Left ventricle myocardium superior (tissue), 1 donor: ENCODE data around the gene MAN1C1. TPM values are rescaled to one million over a fixed set of nuclear protein-coding genes. Genes with fewer than 3 reads are reported as not detected.

Experiments
- ATAC-seq: fragments of 200-7000 bp; cut with Tn5 transposase; one replicate; pipeline ENCODE4 v1.9.1; 2020; ENCODE audit warnings: mild to moderate bottlenecking, moderate library complexity
- DNase-seq: peaks from one replicate; pipeline ENCODE4 v3.0.0-alpha.2; 2020
- intact Hi-C: fragments of 100-400 bp; cut with micrococcal nuclease; formaldehyde crosslinking; loops from one replicate; pipeline ENCODE4 v1.11.0; 2022
- total RNA-seq: library from RNA; stranded (reverse); fragmentation: NEBNext Ultra II Directional; extraction: Animal tissue kit (Norgen Biotek cat#: 25700); gene quantifications from one replicate; pipeline ENCODE4 v1.2.1, GENCODE V29; 2021
- donor health status: DM: no; HTN: yes; CAD: no; lungs with severe emphysema.

Gene MAN1C1
- total RNA-seq, 1 donor from 2014 or later, result 17.9 TPM

DNA sequence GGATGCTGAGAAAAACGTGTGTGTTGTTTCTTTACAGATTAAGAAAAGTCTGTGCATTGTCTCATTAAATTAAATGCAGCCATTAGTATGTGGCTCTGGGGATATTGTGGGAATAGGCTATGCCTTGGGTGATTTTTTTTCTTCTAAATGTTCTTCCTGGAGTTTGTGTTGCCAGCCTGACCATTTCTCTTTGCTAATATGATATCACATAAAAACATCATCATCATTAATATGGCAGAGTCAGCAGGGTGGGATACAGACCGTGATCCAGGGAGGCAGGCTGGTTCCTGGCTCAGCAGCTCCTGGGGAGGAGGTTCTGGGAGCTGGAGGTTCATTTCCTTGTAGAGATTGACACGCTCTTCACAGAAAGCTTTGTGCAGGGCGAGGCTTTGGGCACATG, 122.8 kb downstream of the MAN1C1 start:
- ATAC-seq (no peak), DNase-seq (no peak)
- intact Hi-C loops, result no loop called here

DNA sequence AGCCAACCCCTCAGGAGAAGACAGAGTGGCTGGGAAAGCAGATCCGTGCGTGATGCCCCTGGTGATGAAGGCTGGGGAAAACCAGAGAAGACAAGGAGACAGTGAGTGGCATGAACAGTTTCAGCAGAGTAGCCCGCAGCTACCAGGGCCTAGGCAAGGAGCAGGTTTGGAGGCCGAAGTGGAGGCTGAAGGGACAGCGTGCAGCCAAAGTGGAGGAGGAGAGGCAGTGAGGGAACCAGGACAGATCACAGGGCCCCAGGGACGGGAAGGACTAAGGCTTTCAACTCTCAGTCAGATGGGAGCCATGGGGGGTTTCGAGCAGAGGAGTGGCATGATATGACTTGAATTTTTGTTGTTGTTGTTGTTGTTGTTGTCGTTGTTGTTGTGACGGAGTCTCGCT, 123.5 kb downstream of the MAN1C1 start:
- intact Hi-C loops, result loop anchor here (5.0 kb wide), 1 partner anchor 43 kb away; no protein-coding TSS in a partner anchor
- ATAC-seq (no peak), DNase-seq (no peak)

DNA sequence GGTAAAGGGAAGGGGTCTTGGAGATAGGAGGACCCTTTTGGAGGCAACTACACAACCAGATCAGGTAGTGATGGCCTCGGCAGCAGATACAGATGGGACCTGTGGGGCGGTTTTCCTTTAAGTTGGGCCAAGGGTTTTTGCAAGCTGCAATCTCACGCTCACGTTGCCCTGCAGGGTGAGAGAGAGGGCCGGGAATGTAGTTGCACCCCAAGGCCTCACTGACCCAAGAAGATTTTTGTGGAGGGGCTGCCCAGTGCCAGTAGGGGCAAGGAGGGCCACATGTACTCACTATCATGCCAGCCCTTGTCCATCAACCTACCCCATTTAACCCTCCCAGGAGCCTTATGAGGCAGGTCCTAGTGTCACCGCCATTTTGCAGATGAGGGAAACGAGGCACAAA, 125.7 kb downstream of the MAN1C1 start:
- no peak for DNase-seq
- ATAC-seq, result no peak
- intact Hi-C loops, result loop anchor here (5.0 kb wide), 1 partner anchor 45 kb away; no protein-coding TSS in a partner anchor

DNA sequence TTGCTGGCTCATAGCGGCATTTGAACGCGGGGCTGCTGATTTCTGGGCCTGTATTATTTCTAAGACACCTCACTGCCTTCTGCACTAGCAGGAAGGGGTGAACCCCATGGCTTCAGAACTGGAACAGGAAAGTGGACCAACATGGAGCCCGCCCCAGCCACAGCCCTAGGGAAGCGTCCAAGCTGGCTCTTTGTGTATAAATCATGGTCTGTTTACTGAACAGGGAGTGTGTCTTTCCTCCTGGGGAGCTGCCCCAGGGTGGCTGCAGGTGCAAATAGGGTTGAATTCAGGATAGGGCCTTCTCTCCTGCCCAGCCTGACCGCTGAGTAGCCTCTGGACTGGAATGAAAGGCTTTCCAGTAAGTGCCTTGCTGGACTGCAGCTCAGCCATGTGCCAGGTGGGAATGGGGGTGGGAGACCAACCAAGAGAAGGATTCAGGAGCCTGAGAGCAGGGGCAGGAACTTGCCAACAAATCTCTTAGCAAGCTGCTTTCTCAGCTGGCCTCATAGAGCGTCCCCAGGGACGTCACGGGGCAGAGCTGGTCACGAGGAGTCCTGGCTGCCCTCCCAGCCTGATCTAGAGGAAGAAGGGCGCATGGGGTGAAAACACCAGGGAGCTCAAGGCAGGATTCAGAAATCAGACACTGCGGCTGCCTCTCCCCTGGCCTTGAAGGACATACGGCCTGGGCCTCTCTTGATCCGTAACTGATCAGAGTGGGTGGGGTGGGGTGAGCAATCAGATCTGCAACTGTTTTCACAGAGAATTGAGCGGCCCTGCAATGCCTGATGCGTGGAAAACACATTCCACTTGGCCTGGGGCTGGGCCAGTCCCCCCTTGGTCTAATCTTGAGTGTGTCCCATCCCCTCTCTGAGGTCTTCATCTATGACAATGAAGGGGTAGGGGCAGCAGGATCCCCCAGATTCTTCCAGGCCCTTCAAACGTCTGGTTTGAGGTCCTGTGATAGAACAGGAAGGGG, 126.9 kb downstream of the MAN1C1 start:
- ATAC-seq (peak; percentile 91), DNase-seq (peak; percentile 96)
- intact Hi-C loops, result loop anchor here (5.0 kb wide), 1 partner anchor 46 kb away; no protein-coding TSS in a partner anchor

DNA sequence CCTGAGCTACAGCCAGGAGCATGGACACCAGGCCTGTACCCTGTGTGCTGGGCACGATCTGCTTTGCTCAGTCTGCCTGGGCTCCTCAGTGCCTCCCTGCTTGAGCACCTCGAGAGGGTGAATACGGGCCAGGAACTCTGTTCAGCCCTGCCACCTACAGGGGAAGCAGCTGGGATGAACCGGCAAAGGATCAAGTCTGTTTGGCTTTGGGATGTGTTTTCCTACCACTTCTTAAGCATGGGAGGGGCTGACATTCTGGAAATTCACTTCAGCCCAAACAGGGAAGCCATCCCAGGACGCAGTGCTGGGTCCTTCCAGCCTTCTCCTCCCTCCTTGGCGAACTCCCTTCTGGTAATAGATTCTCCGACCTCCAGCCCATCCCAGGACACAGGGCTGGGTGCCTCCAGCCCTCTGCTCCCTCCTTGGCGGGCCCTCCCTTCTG, 127.6 kb downstream of the MAN1C1 start:
- ATAC-seq, result peak; percentile 89
- intact Hi-C loops, result loop anchor here (5.0 kb wide), 1 partner anchor 47 kb away; no protein-coding TSS in a partner anchor
- DNase-seq, result peak; percentile 80

DNA sequence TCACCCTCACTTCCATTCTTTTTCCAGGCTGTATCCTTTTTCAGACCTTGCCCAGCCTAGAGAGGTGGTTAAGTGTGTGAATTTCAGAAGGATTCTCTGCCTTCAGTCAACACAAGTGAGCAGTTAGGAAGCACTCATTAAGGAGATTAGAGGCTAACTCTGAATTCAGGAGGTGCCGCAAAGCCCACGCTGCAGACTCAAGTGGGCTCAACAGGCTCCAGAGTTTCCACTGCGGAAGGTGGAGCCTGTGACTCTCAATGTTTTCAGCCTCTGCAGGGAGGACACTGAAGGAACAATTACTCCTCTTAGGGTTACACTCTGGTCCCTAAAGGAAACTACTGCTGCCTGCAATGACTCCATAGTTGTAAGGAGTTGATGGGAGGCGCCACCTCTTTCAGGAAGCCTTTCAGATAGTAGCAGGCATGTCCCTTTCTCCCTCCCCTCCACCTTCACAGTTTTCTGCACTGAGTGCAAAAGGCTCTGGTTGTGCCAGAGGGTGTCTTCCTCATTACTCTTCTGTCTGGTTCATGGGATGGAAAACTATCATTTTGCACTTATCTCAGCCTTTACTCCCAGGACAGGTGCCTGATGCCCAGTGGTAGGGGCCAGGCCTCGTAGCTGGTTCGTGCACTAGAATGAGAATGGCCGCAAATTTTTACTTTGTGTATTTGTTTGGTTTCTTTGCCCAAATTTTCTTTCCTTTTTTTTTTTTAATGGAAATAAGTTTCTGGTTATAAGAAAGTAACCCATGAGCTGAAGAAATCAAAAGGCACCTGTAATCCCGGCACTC, 128.2 kb downstream of the MAN1C1 start:
- no peak for ATAC-seq
- intact Hi-C loops, result loop anchor here (5.0 kb wide), 1 partner anchor 48 kb away; no protein-coding TSS in a partner anchor

DNA sequence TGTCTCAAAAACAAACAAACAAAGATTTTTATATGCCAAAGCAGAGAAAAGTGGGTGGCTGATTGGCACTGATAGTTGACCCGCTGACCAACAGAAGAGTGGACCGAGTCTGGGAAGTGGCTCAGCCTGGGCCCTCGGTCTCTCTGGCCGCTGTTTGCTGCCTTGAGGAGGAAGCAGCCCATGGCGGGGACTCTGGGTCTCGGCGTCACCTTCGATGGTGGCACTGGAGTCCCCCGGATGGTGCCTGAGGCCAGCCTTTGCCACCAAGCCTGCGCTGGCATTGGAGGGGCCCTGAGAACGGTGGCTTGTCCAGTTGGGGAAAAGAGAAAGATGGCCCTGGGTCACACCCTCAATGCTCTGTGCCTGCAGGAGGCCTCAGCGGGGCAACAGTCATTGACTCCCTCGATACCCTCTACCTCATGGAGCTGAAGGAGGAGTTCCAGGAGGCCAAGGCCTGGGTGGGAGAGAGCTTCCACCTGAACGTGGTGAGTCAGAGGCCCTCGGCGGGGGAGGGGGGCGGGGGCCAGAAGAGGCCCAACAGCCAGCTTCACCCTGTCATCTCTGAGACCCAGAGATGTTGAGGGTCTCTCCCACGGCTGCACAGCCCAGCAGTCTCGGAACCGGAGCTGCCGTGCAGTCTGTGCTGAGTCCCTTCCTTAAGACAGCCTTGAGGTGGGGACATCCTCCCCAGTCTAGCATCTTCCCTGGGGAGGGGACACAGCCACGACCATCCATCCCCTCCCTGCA, 129.9 kb downstream of the MAN1C1 start:
- ATAC-seq (no peak), DNase-seq (no peak)
- intact Hi-C loops, result no loop called here

More for the DNA sequence above, 128.2 kb downstream of the MAN1C1 start:
- DNase-seq, result no peak

DNA sequence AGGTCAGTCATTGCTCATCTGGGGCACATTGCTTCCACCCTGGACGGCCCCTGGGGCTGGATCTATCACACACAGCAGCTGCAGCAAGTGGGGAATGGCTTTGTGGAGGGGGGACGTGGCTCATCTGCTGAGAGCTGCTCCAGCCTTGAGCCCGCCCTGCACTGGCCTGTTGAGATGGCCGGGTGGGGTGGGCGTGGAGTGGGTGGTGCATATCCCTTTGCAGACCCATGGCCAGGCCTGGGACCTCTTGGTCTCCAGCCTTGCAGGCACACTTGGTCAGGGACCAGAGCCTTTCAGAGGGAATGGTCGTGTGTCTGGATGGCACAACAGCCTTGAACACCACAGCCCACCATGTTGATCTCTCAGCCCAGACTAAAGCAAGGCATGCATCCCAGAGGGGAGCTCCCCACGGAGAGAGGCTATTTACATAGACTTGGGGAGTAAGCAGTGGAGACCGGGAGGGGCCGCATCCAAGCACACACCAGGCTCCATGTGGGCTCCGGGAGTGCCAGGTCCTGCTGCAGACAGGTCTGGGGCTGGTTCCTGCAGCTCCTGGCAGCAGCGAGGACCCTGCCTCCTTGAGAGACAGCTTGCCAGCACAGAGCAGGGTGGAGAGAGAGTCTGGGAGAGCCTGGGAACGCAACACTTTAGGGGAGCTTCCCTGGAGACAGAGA, 130.6 kb downstream of the MAN1C1 start:
- DNase-seq, result no peak
- intact Hi-C loops, result no loop called here
- no peak for ATAC-seq

DNA sequence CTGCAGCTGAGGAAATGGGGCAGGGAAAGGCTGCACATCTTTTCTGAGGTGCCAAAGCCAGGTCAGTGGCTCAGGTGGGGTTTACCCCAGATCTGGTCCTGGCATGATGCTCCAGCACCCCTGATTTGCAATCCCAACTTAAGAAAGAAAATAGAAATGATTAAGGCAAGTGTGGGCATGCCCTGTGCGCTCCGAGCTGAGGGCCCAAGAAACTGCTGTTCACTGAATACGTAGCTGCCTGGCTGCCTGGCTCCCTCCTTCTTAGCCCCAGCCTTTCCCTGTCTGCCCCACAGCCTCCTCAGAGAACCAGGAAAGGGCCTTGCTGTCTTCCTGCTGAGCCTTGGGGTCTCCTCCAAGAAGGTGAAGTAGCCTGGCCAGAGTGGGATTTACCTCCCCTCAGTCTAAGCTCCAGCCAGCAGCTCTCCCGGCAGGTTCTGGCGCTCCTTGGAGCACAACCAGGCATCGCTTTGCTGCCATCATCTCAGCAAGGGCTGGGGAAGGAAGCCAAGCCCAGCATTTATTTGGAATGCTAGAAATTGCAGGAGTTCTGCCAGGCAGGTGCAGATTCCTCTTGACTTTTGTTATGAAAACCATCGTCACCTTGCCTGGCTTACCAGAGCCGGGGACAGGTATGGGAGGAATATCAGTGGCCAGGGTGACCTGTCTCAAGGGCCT, 132.1 kb downstream of the MAN1C1 start:
- intact Hi-C loops, result no loop called here
- ATAC-seq (no peak), DNase-seq (no peak)

DNA sequence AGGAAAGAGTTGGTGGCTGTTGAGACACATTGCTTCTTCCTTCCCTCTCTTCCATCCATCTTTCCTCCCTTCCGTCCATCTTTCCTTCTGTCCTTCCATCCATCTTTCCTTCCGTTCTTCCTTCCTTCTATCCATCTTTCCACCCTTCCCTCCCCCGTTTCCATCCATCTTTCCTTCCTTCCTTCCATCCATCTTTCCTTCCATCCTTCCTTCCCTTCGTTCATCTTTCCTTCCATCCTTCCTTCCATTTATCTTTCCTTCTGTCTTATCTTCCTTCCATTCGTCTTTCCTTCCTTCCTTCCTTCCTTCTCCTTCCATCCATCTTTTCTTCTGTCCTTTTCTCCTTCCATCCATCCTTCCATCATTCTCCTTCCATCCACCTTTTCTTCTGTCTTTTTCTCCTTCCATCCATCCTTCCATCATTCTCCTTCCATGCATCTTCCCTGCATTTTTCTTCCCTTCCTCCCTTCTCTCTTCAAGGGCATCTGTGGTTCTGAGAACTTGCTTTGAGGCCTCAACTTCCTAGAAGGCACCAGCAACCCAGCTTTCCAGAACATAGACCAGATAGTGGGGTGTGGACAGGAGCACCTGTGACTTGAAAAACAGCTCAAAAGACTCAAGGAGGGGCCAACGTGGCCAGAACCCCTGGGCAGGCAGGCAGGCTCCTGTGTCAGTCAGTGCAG, 134.5 kb downstream of the MAN1C1 start:
- DNase-seq (no peak), ATAC-seq (no peak)
- intact Hi-C loops, result no loop called here

DNA sequence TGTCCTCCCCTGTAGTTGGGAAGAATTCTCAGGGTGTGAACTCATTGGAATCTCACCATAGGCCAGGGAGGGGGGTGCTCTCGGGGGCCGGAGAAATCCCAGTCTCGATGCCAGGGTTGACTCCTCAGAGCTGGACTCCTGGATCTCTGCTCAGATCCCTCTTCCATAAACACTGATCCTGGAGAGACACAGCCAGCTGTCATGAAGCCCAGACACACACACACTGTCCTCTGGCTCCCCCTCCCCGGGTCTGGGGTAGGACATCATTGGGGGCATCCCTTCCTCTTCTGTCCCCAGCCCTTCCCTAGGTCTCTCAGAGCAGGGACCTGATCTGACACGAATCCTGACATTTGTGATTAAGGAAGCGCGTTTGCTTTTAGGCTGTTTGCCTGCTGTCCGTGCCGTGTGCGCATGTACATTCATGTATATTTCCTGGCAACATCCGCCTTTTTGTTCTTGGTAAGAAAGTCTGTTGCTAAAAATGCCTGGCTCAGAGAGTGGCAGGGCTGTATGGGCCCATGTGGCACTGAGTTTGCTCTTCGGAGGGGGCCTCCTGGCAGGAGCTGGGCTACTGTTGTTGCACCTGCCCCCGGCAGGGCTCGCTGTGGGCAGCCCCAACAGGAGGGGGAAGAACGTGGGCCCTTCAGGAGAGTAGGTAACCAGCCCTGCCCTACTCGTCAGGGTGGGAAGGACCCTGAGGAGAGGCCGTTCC, 138.0 kb downstream of the MAN1C1 start:
- intact Hi-C loops, result no loop called here
- DNase-seq (no peak), ATAC-seq (no peak)

DNA sequence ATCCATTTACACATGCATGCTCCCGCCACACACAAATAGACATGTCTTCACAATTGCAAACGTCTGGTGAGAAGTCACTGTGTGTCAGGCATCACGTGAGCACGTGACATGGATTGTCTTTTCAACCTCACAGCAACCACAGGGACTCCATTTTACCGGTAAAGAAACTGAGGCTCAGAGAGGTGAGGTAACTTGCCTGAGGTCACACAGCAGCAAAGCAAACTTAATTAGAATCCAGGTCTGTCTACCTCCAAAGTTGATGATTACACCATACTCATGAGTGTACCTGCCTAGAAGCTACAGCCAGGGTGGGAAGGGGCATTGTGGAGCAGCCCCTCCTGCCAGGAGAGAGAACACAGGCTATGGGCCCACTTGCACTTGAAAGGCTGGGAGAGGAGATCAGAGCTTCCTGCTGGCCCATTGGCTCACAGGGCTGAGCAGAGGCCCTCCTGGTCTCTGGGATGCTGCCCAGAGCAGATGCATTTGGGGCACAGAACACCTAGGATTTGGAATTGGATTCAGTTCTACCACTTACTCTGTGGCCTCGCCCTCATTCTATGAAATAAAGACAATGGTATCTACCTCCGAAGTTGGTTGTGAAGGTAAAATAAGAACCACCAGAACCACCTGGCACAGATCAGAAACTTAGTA, 139.0 kb downstream of the MAN1C1 start:
- intact Hi-C loops, result no loop called here
- no peak for ATAC-seq

DNA sequence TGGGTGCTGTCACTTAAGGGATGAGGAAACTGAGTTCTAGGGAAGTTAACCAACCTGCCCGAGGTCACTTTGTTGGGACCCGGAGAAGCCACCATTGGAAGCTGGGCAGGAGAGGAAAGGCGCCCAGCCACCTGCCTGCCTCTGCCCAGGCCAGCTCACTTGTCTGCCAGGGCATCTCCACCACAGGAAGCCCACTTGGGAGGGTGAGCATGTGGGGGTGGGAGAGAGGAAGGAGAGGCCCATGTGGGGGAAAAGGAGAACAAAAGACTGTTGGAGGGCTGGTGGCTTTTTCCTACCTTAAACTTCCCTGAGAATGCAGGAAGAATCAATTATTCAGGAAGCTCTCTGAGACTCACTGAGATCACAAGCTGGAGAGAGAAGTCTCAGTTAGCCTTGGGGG, 139.6 kb downstream of the MAN1C1 start:
- DNase-seq (no peak), ATAC-seq (no peak)
- intact Hi-C loops, result no loop called here

More for the DNA sequence above, 139.0 kb downstream of the MAN1C1 start:
- no peak for DNase-seq

DNA sequence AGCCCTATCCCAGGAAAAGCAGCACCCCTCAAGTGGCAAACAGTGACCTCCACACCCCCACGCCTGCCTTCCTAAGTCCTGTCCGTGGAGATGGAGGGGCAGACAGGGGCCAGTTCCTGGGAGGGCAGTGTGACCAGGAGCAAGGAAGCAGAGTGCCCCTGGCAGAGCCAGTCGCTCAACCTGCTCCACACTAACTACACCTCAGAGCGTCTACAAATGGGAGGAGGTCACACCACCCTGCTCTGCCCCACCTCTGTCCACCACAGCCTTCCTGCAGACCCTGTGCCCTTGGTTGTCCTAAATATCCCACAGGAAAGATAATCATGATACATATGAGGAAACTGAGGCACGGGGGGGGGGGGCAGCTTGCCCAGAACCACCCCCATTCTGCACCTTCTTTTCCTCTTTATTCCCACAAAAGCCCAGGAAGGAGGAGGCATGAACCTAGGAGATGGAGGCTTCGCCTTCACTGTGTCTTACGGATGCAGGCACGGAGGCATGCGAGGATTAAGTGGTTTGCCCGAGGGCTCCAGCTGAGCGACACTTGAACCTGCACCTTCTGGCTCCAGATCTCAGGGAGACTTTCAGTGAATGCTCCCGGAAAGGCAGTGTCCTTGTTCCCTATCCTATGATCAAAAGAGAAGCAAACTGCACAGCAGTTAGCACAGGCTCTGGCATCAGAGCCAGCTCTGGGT, 140.7 kb downstream of the MAN1C1 start:
- ATAC-seq (no peak), DNase-seq (no peak)
- intact Hi-C loops, result no loop called here

DNA sequence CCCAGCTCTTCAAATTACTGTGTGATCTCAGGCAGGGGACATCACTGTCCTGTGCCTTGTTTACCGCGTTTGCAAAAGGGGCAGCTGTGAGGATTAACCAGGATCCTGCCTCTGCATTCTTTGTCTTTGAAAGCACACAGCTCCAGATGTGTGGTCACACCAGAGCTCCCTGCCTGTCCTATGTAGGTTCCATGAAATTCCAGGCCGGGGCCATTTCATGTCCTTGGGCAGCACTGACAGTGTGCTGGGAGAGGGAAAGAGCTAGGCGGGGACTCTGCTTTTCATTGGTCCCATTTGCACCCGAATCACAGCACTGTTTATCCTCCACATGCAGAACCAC, 141.2 kb downstream of the MAN1C1 start:
- DNase-seq (no peak), ATAC-seq (no peak)
- intact Hi-C loops, result no loop called here

DNA sequence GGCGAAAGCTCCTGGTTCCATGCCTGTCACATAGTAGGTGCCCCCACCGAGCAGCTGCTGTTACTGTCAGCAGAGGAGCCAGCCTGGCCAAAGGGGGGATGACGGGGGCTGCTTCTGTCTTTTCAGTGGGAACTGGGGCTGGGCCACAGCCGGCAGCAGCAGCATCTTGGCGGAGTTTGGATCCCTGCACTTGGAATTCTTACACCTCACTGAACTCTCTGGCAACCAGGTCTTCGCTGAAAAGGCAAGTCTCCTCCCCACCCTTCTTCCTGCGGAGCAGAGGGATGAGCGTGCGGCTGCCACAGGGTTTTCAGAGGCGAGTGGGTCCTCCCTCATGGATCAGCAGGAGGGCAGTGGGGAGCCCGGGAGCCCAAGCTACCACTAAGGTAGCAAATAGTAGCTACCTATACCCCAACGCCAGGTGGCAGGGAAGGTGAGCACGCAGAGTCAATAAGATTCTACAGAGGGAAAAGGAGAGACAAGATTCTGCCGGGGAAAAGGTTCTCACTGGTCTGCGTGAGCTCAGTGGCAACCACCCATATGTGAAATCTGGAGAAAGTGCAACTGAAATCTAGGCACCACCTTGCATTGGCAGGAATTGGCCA, 142.0 kb downstream of the MAN1C1 start:
- intact Hi-C loops, result no loop called here
- ATAC-seq (no peak), DNase-seq (no peak)
